SK-N-SH treated with all-trans-retinoic acid at 6 μM for 48 hours (cell line): ENCODE data around the gene TMEM45B.
"Not testable (repeated sequence)": the region's sequence is repeated elsewhere in the genome, so short reads cannot be mapped to it uniquely, and the experiment has no call there.

Source experiments
- ATAC-seq: fragments of 200-7000 bp; cut with Tn5 transposase; 3 replicates; pipeline ENCODE4 v1.9.1; 2020; ENCODE audit warnings: mild to moderate bottlenecking, moderate library complexity
- BACH2 ChIP-seq: fragments of 250-450 bp; sonication (Bioruptor Pico); IDR thresholded peaks from 2 replicates; pipeline ENCODE4 v1.9.0; 2021; ENCODE audit warnings: mild to moderate bottlenecking, borderline replicate concordance
- CSDC2 ChIP-seq: fragments of 250-450 bp; sonication (Bioruptor Pico); IDR thresholded peaks from 2 replicates; pipeline ENCODE4 v1.5.0; 2020; ENCODE audit warnings: mild to moderate bottlenecking, moderate library complexity
- ESRRG ChIP-seq: fragments of 250-450 bp; sonication (Bioruptor Pico); IDR thresholded peaks from 2 replicates; pipeline ENCODE4 v1.6.1; 2021; ENCODE audit warnings: mild to moderate bottlenecking
- GLIS3 ChIP-seq: fragments of 250-450 bp; sonication (Bioruptor Pico); IDR thresholded peaks from 2 replicates; pipeline ENCODE4 v1.5.0; 2020; ENCODE audit warnings: mild to moderate bottlenecking, moderate library complexity
- ISL1 ChIP-seq: fragments of 250-450 bp; sonication (Bioruptor Pico); IDR thresholded peaks from 2 replicates; pipeline ENCODE4 v2.1.2; 2022; ENCODE audit warnings: mild to moderate bottlenecking, moderate library complexity
- OSR1 ChIP-seq: fragments of 250-450 bp; sonication (Bioruptor Pico); IDR thresholded peaks from 2 replicates; pipeline ENCODE4 v1.8.0; 2022; ENCODE audit warnings: moderate library complexity, mild to moderate bottlenecking, inconsistent platforms
- PPARA ChIP-seq: fragments of 250-450 bp; sonication (Bioruptor Pico); IDR thresholded peaks from 2 replicates; pipeline ENCODE4 v1.5.0; 2020; ENCODE audit warnings: mild to moderate bottlenecking, borderline replicate concordance
- RARB ChIP-seq: fragments of 250-450 bp; sonication (Bioruptor Pico); IDR thresholded peaks from 2 replicates; pipeline ENCODE4 v1.8.0; 2021; ENCODE audit warnings: mild to moderate bottlenecking, moderate library complexity
- SNAI2 ChIP-seq: fragments of 250-450 bp; sonication (Bioruptor Pico); IDR thresholded peaks from 2 replicates; pipeline ENCODE4 v1.5.0; 2020; ENCODE audit warnings: mild to moderate bottlenecking, moderate library complexity
- TOX ChIP-seq: fragments of 250-450 bp; sonication (Bioruptor Pico); IDR thresholded peaks from 2 replicates; pipeline ENCODE4 v1.8.0; 2021; ENCODE audit warnings: mild to moderate bottlenecking, moderate library complexity, borderline replicate concordance
- ZC3H10 ChIP-seq: fragments of 250-450 bp; sonication (Bioruptor Pico); IDR thresholded peaks from 2 replicates; pipeline ENCODE4 v1.5.1; 2021; ENCODE audit warnings: mild to moderate bottlenecking, moderate library complexity
- ZNF565 ChIP-seq: fragments of 450-650 bp; formaldehyde crosslinking; conservative IDR thresholded peaks from 2 replicates; pipeline ENCODE4 v1.5.0; 2020; ENCODE audit warnings: low read depth, mild to moderate bottlenecking, moderate library complexity
- ZNF70 ChIP-seq: fragments of 450-650 bp; formaldehyde crosslinking; IDR thresholded peaks from 2 replicates; pipeline ENCODE4 v1.5.0; 2020; ENCODE audit warnings: mild to moderate bottlenecking, moderate library complexity
- ZNF8 ChIP-seq: fragments of 450-650 bp; formaldehyde crosslinking; IDR thresholded peaks from 2 replicates; pipeline ENCODE4 v1.5.0; 2020; ENCODE audit warnings: mild to moderate bottlenecking, moderate library complexity
- TF ChIP-seq, protein P1 (sequence below): fragments of 250-450 bp; sonication (Bioruptor Pico); IDR thresholded peaks from 2 replicates; pipeline ENCODE4 v1.5.0; 2020; ENCODE audit warnings: mild to moderate bottlenecking, moderate library complexity
- TF ChIP-seq, protein P2 (sequence below): fragments of 250-450 bp; sonication (Bioruptor Pico); IDR thresholded peaks from 2 replicates; pipeline ENCODE4 v1.8.0; 2020; ENCODE audit warnings: mild to moderate bottlenecking, moderate library complexity, borderline replicate concordance
- TF ChIP-seq, protein P3 (sequence below): fragments of 250-450 bp; sonication (Bioruptor Pico); IDR thresholded peaks from 2 replicates; pipeline ENCODE4 v1.8.0; 2021; ENCODE audit warnings: low read depth, mild to moderate bottlenecking, moderate library complexity, borderline replicate concordance
- TF ChIP-seq, protein P4 (sequence below): fragments of 250-450 bp; sonication (Bioruptor Pico); IDR thresholded peaks from 2 replicates; pipeline ENCODE4 v1.5.1; 2020; ENCODE audit warnings: low read depth, mild to moderate bottlenecking, moderate library complexity

The TMEM45B gene

DNA sequence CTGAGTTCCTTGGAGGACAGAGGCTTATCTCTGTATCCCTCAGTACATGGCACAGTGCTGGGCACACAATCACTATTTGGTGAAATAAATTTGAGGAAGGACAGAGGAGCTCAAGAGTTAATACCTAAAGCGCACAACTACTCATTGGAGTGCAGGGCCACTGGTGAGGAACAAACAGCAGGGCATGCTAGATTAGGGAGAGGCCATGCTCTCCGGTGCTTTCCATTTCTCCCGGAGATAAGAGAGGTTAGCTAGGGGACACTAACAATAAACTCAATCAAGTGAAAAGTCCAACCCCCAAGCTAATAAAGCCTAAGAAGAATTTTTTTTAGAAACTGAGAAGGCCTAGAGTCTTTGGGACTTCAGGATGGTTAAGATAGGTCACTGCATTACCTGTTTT is 50.7 kb downstream of the TMEM45B start:
- ATAC-seq: no peak
- no peak for TF ChIP-seq TOX (CRISPR knock-in tag)
- no peak for TF ChIP-seq PPARA (CRISPR knock-in tag)
- TF ChIP-seq ZNF8 (CRISPR knock-in tag): no peak
- TF ChIP-seq ZNF70 (CRISPR knock-in tag): no peak
- TF ChIP-seq OSR1 (CRISPR knock-in tag): no peak
- TF ChIP-seq, protein P1, sequence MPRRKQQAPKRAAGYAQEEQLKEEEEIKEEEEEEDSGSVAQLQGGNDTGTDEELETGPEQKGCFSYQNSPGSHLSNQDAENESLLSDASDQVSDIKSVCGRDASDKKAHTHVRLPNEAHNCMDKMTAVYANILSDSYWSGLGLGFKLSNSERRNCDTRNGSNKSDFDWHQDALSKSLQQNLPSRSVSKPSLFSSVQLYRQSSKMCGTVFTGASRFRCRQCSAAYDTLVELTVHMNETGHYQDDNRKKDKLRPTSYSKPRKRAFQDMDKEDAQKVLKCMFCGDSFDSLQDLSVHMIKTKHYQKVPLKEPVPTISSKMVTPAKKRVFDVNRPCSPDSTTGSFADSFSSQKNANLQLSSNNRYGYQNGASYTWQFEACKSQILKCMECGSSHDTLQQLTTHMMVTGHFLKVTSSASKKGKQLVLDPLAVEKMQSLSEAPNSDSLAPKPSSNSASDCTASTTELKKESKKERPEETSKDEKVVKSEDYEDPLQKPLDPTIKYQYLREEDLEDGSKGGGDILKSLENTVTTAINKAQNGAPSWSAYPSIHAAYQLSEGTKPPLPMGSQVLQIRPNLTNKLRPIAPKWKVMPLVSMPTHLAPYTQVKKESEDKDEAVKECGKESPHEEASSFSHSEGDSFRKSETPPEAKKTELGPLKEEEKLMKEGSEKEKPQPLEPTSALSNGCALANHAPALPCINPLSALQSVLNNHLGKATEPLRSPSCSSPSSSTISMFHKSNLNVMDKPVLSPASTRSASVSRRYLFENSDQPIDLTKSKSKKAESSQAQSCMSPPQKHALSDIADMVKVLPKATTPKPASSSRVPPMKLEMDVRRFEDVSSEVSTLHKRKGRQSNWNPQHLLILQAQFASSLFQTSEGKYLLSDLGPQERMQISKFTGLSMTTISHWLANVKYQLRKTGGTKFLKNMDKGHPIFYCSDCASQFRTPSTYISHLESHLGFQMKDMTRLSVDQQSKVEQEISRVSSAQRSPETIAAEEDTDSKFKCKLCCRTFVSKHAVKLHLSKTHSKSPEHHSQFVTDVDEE (CRISPR knock-in tag): no peak
- no peak for TF ChIP-seq ISL1 (CRISPR knock-in tag)
- TF ChIP-seq, protein P2, sequence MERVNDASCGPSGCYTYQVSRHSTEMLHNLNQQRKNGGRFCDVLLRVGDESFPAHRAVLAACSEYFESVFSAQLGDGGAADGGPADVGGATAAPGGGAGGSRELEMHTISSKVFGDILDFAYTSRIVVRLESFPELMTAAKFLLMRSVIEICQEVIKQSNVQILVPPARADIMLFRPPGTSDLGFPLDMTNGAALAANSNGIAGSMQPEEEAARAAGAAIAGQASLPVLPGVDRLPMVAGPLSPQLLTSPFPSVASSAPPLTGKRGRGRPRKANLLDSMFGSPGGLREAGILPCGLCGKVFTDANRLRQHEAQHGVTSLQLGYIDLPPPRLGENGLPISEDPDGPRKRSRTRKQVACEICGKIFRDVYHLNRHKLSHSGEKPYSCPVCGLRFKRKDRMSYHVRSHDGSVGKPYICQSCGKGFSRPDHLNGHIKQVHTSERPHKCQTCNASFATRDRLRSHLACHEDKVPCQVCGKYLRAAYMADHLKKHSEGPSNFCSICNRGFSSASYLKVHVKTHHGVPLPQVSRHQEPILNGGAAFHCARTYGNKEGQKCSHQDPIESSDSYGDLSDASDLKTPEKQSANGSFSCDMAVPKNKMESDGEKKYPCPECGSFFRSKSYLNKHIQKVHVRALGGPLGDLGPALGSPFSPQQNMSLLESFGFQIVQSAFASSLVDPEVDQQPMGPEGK: no peak
- no peak for TF ChIP-seq ZC3H10 (CRISPR knock-in tag)
- TF ChIP-seq, protein P3, sequence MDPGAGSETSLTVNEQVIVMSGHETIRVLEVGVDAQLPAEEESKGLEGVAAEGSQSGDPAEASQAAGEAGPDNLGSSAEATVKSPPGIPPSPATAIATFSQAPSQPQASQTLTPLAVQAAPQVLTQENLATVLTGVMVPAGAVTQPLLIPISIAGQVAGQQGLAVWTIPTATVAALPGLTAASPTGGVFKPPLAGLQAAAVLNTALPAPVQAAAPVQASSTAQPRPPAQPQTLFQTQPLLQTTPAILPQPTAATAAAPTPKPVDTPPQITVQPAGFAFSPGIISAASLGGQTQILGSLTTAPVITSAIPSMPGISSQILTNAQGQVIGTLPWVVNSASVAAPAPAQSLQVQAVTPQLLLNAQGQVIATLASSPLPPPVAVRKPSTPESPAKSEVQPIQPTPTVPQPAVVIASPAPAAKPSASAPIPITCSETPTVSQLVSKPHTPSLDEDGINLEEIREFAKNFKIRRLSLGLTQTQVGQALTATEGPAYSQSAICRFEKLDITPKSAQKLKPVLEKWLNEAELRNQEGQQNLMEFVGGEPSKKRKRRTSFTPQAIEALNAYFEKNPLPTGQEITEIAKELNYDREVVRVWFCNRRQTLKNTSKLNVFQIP (CRISPR knock-in tag): no peak
- no peak for TF ChIP-seq GLIS3 (CRISPR knock-in tag)
- TF ChIP-seq BACH2: no peak
- no peak for TF ChIP-seq SNAI2
- no peak for TF ChIP-seq ZNF565 (CRISPR knock-in tag)
- TF ChIP-seq, protein P4, sequence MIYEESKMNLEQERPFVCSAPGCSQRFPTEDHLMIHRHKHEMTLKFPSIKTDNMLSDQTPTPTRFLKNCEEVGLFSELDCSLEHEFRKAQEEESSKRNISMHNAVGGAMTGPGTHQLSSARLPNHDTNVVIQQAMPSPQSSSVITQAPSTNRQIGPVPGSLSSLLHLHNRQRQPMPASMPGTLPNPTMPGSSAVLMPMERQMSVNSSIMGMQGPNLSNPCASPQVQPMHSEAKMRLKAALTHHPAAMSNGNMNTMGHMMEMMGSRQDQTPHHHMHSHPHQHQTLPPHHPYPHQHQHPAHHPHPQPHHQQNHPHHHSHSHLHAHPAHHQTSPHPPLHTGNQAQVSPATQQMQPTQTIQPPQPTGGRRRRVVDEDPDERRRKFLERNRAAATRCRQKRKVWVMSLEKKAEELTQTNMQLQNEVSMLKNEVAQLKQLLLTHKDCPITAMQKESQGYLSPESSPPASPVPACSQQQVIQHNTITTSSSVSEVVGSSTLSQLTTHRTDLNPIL (CRISPR knock-in tag): no peak
- TF ChIP-seq RARB (CRISPR knock-in tag): no peak
- no peak for TF ChIP-seq ESRRG (CRISPR knock-in tag)
- TF ChIP-seq CSDC2 (CRISPR knock-in tag): no peak

DNA sequence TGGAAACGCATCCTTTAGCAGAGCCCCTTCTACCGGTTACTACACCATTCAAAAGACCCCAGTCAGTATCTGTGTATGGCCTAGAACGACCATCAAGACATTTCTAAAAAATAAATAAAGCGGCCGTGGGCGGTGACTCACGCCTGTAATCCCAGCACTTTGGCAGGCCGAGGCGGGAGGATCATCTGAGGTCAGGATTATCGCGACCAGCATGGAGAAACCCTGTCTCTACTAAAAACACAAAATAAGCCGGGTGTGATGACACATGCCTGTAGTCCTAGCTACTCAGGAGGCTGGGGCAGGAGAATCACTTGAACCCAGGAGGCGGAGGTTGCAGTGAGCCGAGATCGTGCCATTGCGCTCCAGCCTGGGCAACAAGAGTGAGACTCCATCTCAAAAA is 53.0 kb downstream of the TMEM45B start:
- ATAC-seq: not testable (repeated sequence)

DNA sequence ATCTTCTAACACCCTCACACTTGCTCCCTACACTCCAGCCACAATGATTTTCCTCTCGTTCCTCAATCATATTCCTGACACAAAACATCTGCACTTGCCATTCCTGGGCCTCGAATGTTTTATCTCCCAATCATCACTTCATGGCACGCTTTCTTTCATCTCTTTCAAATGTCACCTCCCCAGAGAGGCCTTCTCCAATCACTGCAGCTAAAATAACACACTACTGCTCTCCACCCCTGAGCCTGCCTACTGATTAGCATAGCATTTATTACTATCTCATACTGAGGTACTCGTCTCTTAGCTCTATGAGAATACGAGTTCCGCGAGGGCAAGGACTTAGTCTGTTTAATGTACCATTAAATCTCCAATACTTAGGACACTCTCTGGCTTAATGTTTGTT is 56.3 kb downstream of the TMEM45B start:
- TF ChIP-seq, protein P4 (CRISPR knock-in tag): no peak
- TF ChIP-seq RARB (CRISPR knock-in tag): no peak
- no peak for TF ChIP-seq CSDC2 (CRISPR knock-in tag)
- no peak for TF ChIP-seq OSR1 (CRISPR knock-in tag)
- TF ChIP-seq, protein P3 (CRISPR knock-in tag): no peak
- TF ChIP-seq ZNF8 (CRISPR knock-in tag): no peak
- no peak for ATAC-seq

DNA sequence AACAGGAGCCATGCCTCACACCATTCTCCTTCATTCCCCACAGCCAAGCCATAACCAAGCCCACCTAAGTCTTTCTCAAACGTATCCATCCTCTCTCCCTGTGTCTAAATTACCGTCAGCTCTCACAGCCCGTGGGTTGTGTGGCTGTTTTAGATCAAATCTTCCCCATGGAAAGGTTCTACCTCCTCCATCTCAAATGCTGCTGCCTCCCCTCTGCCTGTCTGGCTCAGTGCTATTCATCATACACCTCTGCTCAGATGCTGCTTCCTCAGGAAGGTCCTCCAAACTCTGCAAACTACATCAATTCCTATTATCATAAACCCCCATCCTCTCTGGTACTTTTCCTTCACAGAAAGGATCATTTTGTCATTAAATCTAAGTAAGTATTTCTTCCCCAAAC is 64.7 kb downstream of the TMEM45B start:
- TF ChIP-seq, protein P3 (CRISPR knock-in tag): no peak
- TF ChIP-seq, all 23 proteins: peak for 0
- ATAC-seq: no peak
